Gastrocnemius medialis (tissue), 4 donors: ENCODE measurements around the gene S100A1. TPM values are rescaled to one million over a fixed set of nuclear protein-coding genes. Genes with fewer than 3 reads are reported as not detected.
A peak's percentile ranks its signal among the peaks of the same experiment; 100 is the strongest.

Experiments used
- ATAC-seq, 2 donors: fragments of 150-250 bp; one replicate each; pipeline ENCODE4 v1.9.1; 2016
- DNase-seq, 2 donors: peaks; one replicate each; pipeline ENCODE4 v3.0.0-alpha.2; 2019
- H3K27ac ChIP-seq, 4 donors: fragments of 200-600 bp; sonication (generic); 1 replicate in 1 of 4; 2 replicates in 3 of 4; pipeline ENCODE4 v1.5.1; 2016 to 2018; ENCODE audit warnings: mild to moderate bottlenecking in 2 of 4, moderate library complexity in 1 of 4
- H3K27me3 ChIP-seq, 3 donors: fragments of 200-600 bp; sonication (generic) in 2 of 3; 1 replicate in 1 of 3; 2 replicates in 2 of 3; pipeline versions ENCODE4 v1.5.1 to v1.6.0; 2016 to 2019; ENCODE audit warnings: mild to moderate bottlenecking in 1 of 3, moderate library complexity in 1 of 3
- H3K36me3 ChIP-seq, 2 donors: fragments of 200-600 bp; sonication (generic) in 1 of 2; one replicate each; pipeline ENCODE4 v1.5.1; 2017 to 2018
- H3K4me1 ChIP-seq, 2 donors: fragments of 200-600 bp; sonication (generic) in 1 of 2; one replicate each; pipeline ENCODE4 v1.5.1; 2016 to 2017; ENCODE audit warnings: mild to moderate bottlenecking in 2 of 2
- H3K4me3 ChIP-seq, 4 donors: fragments of 200-600 bp; sonication (generic) in 3 of 4; 1 replicate in 1 of 4; 2 replicates in 3 of 4; pipeline ENCODE4 v1.5.1; 2016 to 2019; ENCODE audit warnings: mild to moderate bottlenecking in 2 of 4
- H3K9me3 ChIP-seq, 3 donors: fragments of 200-600 bp; sonication (generic) in 2 of 3; 1 replicate in 1 of 3; 2 replicates in 2 of 3; pipeline ENCODE4 v1.5.1; 2016 to 2019
- CTCF ChIP-seq, 5 experiments: fragments of 450-650 bp in 3 of 5; fragments of 200-600 bp in 2 of 5; sonication (generic) in 2 of 5; IDR thresholded peaks in 4 of 5; conservative IDR thresholded peaks in 1 of 5; 1 replicate in 4 of 5; 2 replicates in 1 of 5; pipeline ENCODE4 v1.5.1; 2016 to 2019; ENCODE audit warnings: antibody characterized with exemption in 5 of 5, mild to moderate bottlenecking in 3 of 5, moderate library complexity in 3 of 5
- POLR2A ChIP-seq, 2 donors: fragments of 450-650 bp; IDR thresholded peaks; one replicate each; pipeline ENCODE4 v1.6.1; 2017; ENCODE audit warnings: antibody characterized with exemption in 2 of 2, mild to moderate bottlenecking in 2 of 2, moderate library complexity in 2 of 2
- in situ Hi-C, 4 donors: fragments of 200-750 bp; cut with MboI; loops; one replicate each; pipeline versions ENCODE4 v1.15.0 to v1.8.0; 2017; ENCODE audit warnings: low sequenced_read_pairs in 4 of 4
- intact Hi-C: fragments of 100-400 bp; cut with DNase I; formaldehyde crosslinking; loops from one replicate; pipeline ENCODE4 v1.15.1; 2023; ENCODE audit warnings: low total_unique reads
- total RNA-seq, 4 donors: library from RNA; depleted of rRNA; stranded (reverse); fragments of >200 nt; gene quantifications; one replicate each; pipeline versions ENCODE4 v1.1.0 to v1.2.3, GENCODE V29; 2016

The S100A1 gene
- total RNA-seq, 4 donors from 2014 or later = 390 to 932 (median 616) TPM

- H3K4me1 ChIP-seq = no peaks in the 10 kb centered on the region
- H3K36me3 ChIP-seq = no peaks in the 10 kb centered on the region
- no peak for ATAC-seq
- no peaks in the 10 kb centered on the region for H3K27me3 ChIP-seq
- in situ Hi-C loops = loop anchor here in 1 of 4 donors (25.0 kb wide), 1 partner anchor 149 kb away; the partner anchor contains the start of gene INTS3
- H3K27ac ChIP-seq = no peak overlapping the region
- no peak for TF ChIP-seq CTCF (IDR thresholded peaks at IDR 0.05 in 4 of 5, conservative IDR thresholded peaks at IDR 0.05 in 1 of 5)
- no peak for TF ChIP-seq POLR2A (IDR thresholded peaks at IDR 0.05)
- no peak for DNase-seq
- H3K4me3 ChIP-seq = no peak overlapping the region
- intact Hi-C loops = no loop called here
- H3K9me3 ChIP-seq = no peaks in the 10 kb centered on the region
These were observed 39.8 kb upstream of the S100A1 start for GRCh38 chr1:153588482-153588881.

- no peaks in the 10 kb centered on the region for H3K27me3 ChIP-seq
- H3K27ac ChIP-seq = no peak overlapping the region
- H3K9me3 ChIP-seq = no peaks in the 10 kb centered on the region
- H3K4me1 ChIP-seq = no peaks in the 10 kb centered on the region
- TF ChIP-seq CTCF (IDR thresholded peaks at IDR 0.05 in 4 of 5, conservative IDR thresholded peaks at IDR 0.05 in 1 of 5) (no peak), POLR2A (IDR thresholded peaks at IDR 0.05) (no peak)
- intact Hi-C loops = no loop called here
- no peaks in the 10 kb centered on the region for H3K36me3 ChIP-seq
- ATAC-seq (no peak), DNase-seq (no peak)
- in situ Hi-C loops = loop anchor here in 1 of 4 donors (25.0 kb wide), 1 partner anchor 145 kb away; the partner anchor contains the start of gene INTS3
- no peak overlapping the region for H3K4me3 ChIP-seq
These were observed 35.5 kb upstream of the S100A1 start for GRCh38 chr1:153592748-153593147.

GRCh38 chr1:153597206-153597605, 31.0 kb upstream of the S100A1 start:
- intact Hi-C loops (no loop called here), in situ Hi-C loops (loop anchor here in 1 of 4 donors (25.0 kb wide), 1 partner anchor 140 kb away; the partner anchor contains the start of gene INTS3)
- no peaks in the 10 kb centered on the region for H3K27me3 ChIP-seq
- DNase-seq (no peak), ATAC-seq (no peak)
- no peaks in the 10 kb centered on the region for H3K4me1 ChIP-seq
- no peak overlapping the region for H3K4me3 ChIP-seq
- H3K27ac ChIP-seq = no peak overlapping the region
- TF ChIP-seq POLR2A (IDR thresholded peaks at IDR 0.05) (no peak), CTCF (IDR thresholded peaks at IDR 0.05 in 4 of 5, conservative IDR thresholded peaks at IDR 0.05 in 1 of 5) (no peak)
- no peaks in the 10 kb centered on the region for H3K9me3 ChIP-seq
- H3K36me3 ChIP-seq = no peaks in the 10 kb centered on the region

- Histone ChIP-seq H3K27me3 (no peaks in the 10 kb centered on the region), H3K4me3 (no peak overlapping the region), H3K36me3 (no peaks in the 10 kb centered on the region), H3K4me1 (no peaks in the 10 kb centered on the region), H3K9me3 (no peaks in the 10 kb centered on the region), H3K27ac (no peak overlapping the region)
- intact Hi-C loops (no loop called here), in situ Hi-C loops (loop anchor here in 1 of 4 donors (25.0 kb wide), 1 partner anchor 139 kb away; the partner anchor contains the start of gene INTS3)
- DNase-seq = no peak
- TF ChIP-seq POLR2A (IDR thresholded peaks at IDR 0.05) (no peak), CTCF (IDR thresholded peaks at IDR 0.05 in 4 of 5, conservative IDR thresholded peaks at IDR 0.05 in 1 of 5) (no peak)
- peak in 1 of 2 donors; percentile 33 for ATAC-seq
These were observed 29.7 kb upstream of the S100A1 start for GRCh38 chr1:153598309-153599172.
